A673 (cell line): ENCODE measurements around the gene MCRS1.

Experiments
- CTCF ChIP-seq: fragments of 300-800, 200-600 bp; sonication (generic); conservative IDR thresholded peaks from 2 replicates; pipeline ENCODE4 v1.5.1; 2017; ENCODE audit warnings: low read depth, mild to moderate bottlenecking, antibody characterized with exemption, low read length, moderate library complexity, mixed read lengths
- EZH2 ChIP-seq: fragments of 200-600 bp; sonication (generic); IDR thresholded peaks from 2 replicates; pipeline ENCODE4 v1.6.1; 2017; ENCODE audit warnings: borderline replicate concordance, low read depth, mild to moderate bottlenecking, mixed read lengths, antibody characterized with exemption, low read length; ENCODE audit not compliant: poor library complexity, severe bottlenecking

- TF ChIP-seq CTCF, result no peak
- TF ChIP-seq EZH2, result no peak
These were observed 26.6 kb downstream of the MCRS1 start for GRCh38 chr12:49541140-49541861.
